SJCRH30 (cell line): Measurements from ENCODE around the gene TMEM107. TPM values are rescaled to one million over a fixed set of nuclear protein-coding genes. Genes with fewer than 3 reads are reported as not detected.
"Not testable (repeated sequence)": the region's sequence is repeated elsewhere in the genome, so short reads cannot be mapped to it uniquely, and the experiment has no call there.

Experiments used
- DNase-seq, 2 experiments: peaks; one replicate each; pipeline ENCODE4 v3.0.0-alpha.2; 2015 to 2020
- H3K27ac ChIP-seq: fragments of 250-450 bp; sonication (Bioruptor Pico); 2 replicates; pipeline ENCODE4 v1.5.1; 2020; ENCODE audit warnings: mild to moderate bottlenecking, moderate library complexity
- H3K27me3 ChIP-seq: fragments of 250-450 bp; sonication (Bioruptor Pico); 2 replicates; pipeline ENCODE4 v1.5.1; 2020; ENCODE audit warnings: mild to moderate bottlenecking, moderate library complexity
- H3K36me3 ChIP-seq: fragments of 250-450 bp; sonication (Bioruptor Pico); 2 replicates; pipeline ENCODE4 v1.5.1; 2020; ENCODE audit warnings: mild to moderate bottlenecking, moderate library complexity
- H3K4me1 ChIP-seq: fragments of 250-450 bp; sonication (Bioruptor Pico); 2 replicates; pipeline ENCODE4 v1.5.1; 2020; ENCODE audit warnings: mild to moderate bottlenecking, moderate library complexity
- H3K4me3 ChIP-seq: fragments of 250-450 bp; sonication (Bioruptor Pico); 2 replicates; pipeline ENCODE4 v1.5.1; 2020; ENCODE audit warnings: mild to moderate bottlenecking, moderate library complexity
- H3K9me3 ChIP-seq: fragments of 250-450 bp; sonication (Bioruptor Pico); replicated peaks from 2 replicates; pipeline ENCODE4 v1.5.1; 2020; ENCODE audit warnings: mild to moderate bottlenecking, moderate library complexity
- total RNA-seq: library from RNA; depleted of rRNA; stranded (reverse); fragments of >200 nt; shearing (Covaris generic); gene quantifications from 2 replicates; pipeline ENCODE4 v1.2.3, GENCODE V29; 2014

Gene TMEM107
- total RNA-seq, 1 experiment from 2014 or later, result 13.0 TPM

DNA sequence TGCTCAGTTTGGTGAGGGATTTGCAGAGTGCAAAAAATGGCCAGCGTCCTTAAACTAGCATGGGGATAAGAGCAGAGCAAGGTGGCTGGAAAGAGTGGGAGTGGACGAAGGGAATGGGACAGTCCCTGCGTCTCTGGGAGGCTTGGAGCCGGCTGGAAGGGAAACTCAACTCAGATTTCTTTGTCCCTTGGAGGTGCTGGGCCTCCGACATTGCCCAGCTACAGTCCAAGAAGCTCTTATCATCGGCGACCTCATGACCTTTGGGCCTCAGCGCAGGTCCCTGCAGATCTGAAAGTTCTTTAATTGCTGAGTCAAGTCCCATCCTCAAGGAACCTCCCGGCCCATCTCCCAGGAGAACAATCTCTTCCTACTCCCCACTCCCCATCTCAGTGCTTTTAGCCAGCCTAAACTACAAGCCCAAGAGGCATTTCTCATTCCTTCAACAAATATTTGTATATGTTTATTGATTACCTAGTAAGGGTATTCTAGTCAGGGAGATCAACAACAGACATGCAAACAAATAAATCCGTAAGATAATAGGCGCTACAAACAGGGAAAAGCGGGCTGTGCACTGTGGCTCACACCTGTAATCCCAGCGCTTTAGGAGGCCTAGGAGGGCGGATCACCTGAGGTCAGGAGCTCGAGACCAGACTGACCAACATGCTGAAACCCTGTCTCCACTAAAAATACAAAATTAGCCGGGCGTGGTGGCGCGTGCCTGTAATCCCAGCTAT, 985 bp upstream of the TMEM107 start:
- Histone ChIP-seq H3K27me3 (no peaks in the 10 kb centered on the region), H3K9me3 (no peaks in the 10 kb centered on the region), H3K4me1 (no peaks in the 10 kb centered on the region), H3K36me3 (no peaks in the 10 kb centered on the region), H3K4me3 (peak overlapping the region; percentile 69), H3K27ac (peak overlapping the region; percentile 60)
- DNase-seq, result no peak

GRCh38 chr17:8175795-8176196, 384 bp downstream of the TMEM107 start:
- Histone ChIP-seq H3K4me3 (peak overlapping the region; percentile 69), H3K9me3 (no peaks in the 10 kb centered on the region), H3K27me3 (no peaks in the 10 kb centered on the region), H3K27ac (peak overlapping the region; percentile 60; the same call in 1 of the 2 replicates), H3K4me1 (no peaks in the 10 kb centered on the region), H3K36me3 (no peaks in the 10 kb centered on the region)
- peak; percentile 40 to 45 for DNase-seq

GRCh38 chr17:8173871-8174322, 2.3 kb downstream of the TMEM107 start:
- no peaks in the 10 kb centered on the region for H3K4me1 ChIP-seq
- no peaks in the 10 kb centered on the region for H3K9me3 ChIP-seq
- peak overlapping the region; percentile 100 for H3K27ac ChIP-seq
- DNase-seq, result peak in 1 of 2 experiments; percentile 54
- H3K36me3 ChIP-seq, result no peaks in the 10 kb centered on the region
- peak overlapping the region; percentile 53 for H3K4me3 ChIP-seq
- H3K27me3 ChIP-seq, result no peaks in the 10 kb centered on the region

GRCh38 chr17:8173056-8173870, 2.9 kb downstream of the TMEM107 start:
- peak; percentile 82 to 95 for DNase-seq
- Histone ChIP-seq H3K36me3 (no peaks in the 10 kb centered on the region), H3K4me3 (peak overlapping the region; percentile 53), H3K27ac (peak overlapping the region; percentile 100), H3K9me3 (no peaks in the 10 kb centered on the region), H3K4me1 (no peaks in the 10 kb centered on the region), H3K27me3 (no peaks in the 10 kb centered on the region)

DNA sequence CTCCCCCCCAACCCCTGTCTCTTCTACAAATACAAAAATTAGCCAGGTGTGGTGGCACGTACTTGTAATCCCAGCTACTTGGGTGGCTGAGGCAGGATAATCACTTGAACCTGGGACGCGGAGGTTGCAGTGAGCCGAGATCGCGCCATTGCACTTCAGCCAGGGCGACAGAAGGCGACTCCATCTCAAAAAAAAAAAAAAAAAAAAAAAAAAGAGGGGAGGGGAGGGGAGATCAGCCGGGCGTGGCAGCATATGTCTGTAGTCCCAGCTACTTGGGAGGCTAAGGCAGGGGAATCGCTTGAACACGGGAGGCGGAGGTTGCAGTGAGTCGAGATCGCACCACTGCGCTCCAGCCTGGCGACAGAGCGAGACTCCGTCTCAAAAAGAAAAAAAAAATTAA, 6.0 kb downstream of the TMEM107 start:
- H3K27ac ChIP-seq, H3K36me3 ChIP-seq, H3K4me3 ChIP-seq, H3K4me1 ChIP-seq, DNase-seq, H3K9me3 ChIP-seq, H3K27me3 ChIP-seq: not testable (repeated sequence)

- H3K27me3 ChIP-seq, result no peaks in the 10 kb centered on the region
These were observed 8.7 kb downstream of the TMEM107 start for GRCh38 chr17:8167526-8167925.

GRCh38 chr17:8166731-8167130, 9.4 kb downstream of the TMEM107 start:
- Histone ChIP-seq H3K27ac (no peak overlapping the region), H3K36me3 (no peaks in the 10 kb centered on the region), H3K4me1 (peaks cover 8% of the 10 kb centered on the region; the same call in 1 of the 2 replicates), H3K27me3 (no peaks in the 10 kb centered on the region), H3K4me3 (no peak overlapping the region), H3K9me3 (no peaks in the 10 kb centered on the region)
- DNase-seq, result no peak

More at GRCh38 chr17:8167526-8167925, 8.7 kb downstream of the TMEM107 start:
- no peak for DNase-seq
- Histone ChIP-seq H3K4me3 (no peak overlapping the region), H3K36me3 (no peaks in the 10 kb centered on the region), H3K9me3 (no peaks in the 10 kb centered on the region), H3K4me1 (peaks cover 8% of the 10 kb centered on the region; the same call in 1 of the 2 replicates), H3K27ac (no peak overlapping the region)

- peaks cover 3% of the 10 kb centered on the region; the same call in 1 of the 2 replicates for H3K36me3 ChIP-seq
- no peak overlapping the region; the same call in 1 of the 2 replicates for H3K27ac ChIP-seq
- H3K4me3 ChIP-seq, result peak overlapping the region; percentile 94
- H3K9me3 ChIP-seq, result no peaks in the 10 kb centered on the region
- DNase-seq, result no peak
- H3K27me3 ChIP-seq, result no peaks in the 10 kb centered on the region
- peaks cover 8% of the 10 kb centered on the region; the same call in 1 of the 2 replicates for H3K4me1 ChIP-seq
These were observed 11.4 kb downstream of the TMEM107 start for GRCh38 chr17:8164815-8165131.

DNA sequence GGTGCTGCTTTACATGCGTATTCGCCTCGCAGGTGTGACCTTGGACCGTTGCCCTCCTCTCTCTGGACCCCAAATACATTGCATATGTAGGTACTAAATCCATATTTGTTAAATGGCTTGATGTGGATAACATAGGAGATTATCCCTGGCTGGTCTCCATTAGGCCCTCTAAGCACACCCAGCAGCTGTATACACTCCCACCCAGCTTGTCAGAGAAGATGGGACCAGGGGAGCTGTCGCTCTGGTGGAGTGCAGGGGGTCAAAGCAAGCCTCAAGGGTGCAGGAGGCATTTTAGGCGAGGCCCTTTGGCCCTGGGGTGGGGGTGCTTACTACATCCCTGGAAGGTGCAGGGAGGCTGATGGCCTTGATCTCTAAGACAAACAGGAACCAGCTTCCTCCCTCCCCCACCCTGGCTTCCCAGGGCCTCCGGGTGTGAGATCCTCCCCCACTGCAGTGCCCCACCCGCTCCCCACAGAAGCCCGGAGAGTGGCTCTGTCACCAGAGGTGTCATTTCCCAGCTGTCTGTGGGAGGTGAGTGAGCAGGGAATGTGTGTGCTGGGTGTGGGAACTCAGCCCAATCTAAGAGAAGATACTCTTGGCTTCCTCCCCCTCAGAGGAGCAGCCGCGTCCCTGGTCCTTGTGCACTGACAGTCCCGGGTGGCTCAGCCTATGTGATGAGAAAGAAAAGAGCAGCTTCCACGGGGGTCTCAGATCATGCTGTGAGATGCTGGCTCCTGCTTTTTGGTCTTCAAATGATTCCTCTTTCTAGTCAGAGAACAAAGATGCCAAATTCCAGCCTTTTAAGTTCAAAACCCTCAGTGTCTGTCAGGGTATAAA, 12.0 kb downstream of the TMEM107 start:
- DNase-seq, result peak; percentile 50 to 64

DNA sequence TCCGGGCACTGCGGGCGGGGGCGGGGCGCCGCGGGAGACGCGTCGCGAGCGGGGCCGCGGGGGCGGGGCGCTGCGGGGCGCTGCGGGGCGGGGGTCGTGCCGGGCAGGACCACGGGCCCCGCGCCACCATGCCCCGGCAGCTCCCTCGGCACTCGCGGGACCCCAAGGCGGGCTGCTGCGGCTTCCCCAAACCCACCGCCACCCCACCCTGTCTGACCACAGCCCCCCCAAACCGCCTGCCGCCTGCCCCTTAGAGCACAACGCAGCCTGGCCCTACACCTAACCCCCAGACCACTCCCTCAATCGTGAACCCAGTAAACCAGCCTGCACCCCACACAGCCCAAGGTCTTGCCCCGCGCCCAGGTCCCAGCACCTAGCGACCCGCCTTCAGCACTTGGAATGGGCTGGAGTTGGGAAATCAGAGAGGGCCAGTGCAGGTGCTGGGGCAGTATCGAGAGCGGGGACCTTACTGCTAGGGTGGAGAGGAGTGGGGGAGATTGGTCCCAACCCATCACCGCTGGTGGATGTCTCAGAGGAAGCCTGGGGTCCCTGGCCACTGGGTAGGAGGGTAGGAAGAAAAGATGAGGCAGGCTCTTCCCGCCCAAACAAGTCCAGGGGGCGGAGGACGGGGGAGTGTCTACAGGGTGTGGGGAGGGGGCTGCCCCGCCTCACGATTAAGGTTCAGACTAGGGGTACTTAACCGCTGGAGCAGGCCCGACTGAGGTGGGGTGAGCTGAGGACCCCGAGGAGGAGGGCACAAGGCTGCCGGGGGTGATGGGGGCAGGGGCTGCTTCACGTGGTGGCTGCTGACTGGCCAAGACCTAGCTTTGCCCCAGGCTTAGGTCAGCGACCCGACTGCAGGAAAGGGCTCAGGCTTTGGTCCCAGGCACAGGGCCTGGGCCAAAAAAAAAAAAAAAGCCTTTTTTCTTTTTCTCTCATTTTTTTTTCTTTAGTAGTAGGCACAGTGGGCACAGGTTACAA, 12.9 kb downstream of the TMEM107 start:
- Histone ChIP-seq H3K27me3 (no peaks in the 10 kb centered on the region), H3K36me3 (peaks cover 5% of the 10 kb centered on the region; the same call in 1 of the 2 replicates), H3K9me3 (no peaks in the 10 kb centered on the region), H3K4me1 (peaks cover 8% of the 10 kb centered on the region; the same call in 1 of the 2 replicates), H3K27ac (peak overlapping the region; percentile 76), H3K4me3 (peak overlapping the region; percentile 94)
- DNase-seq, result peak; percentile 22 to 39

More for the DNA sequence above, 12.0 kb downstream of the TMEM107 start:
- peaks cover 8% of the 10 kb centered on the region; the same call in 1 of the 2 replicates for H3K4me1 ChIP-seq
- no peaks in the 10 kb centered on the region for H3K27me3 ChIP-seq
- H3K36me3 ChIP-seq, result peaks cover 3% of the 10 kb centered on the region; the same call in 1 of the 2 replicates
- H3K4me3 ChIP-seq, result peak overlapping the region; percentile 94
- peak overlapping the region; percentile 76; the same call in 1 of the 2 replicates for H3K27ac ChIP-seq
- H3K9me3 ChIP-seq, result no peaks in the 10 kb centered on the region

GRCh38 chr17:8162233-8162996, 13.8 kb downstream of the TMEM107 start, which contains the start of gene VAMP2:
Gene VAMP2, minus strand, starts transcription at chr17:8162948. Its CDS starts 69 bp downstream, at chr17:8162879.
- H3K9me3 ChIP-seq, result no peaks in the 10 kb centered on the region
- no peaks in the 10 kb centered on the region for H3K27me3 ChIP-seq
- H3K4me1 ChIP-seq, result peaks cover 8% of the 10 kb centered on the region; the same call in 1 of the 2 replicates
- H3K27ac ChIP-seq, result peak within 1 kb of the TSS; percentile 80
- peak within 1 kb of the TSS; percentile 94 for H3K4me3 ChIP-seq
- peaks cover 7% of the 10 kb centered on the region; the same call in 1 of the 2 replicates for H3K36me3 ChIP-seq
- DNase-seq, result peak; percentile 52 to 62

GRCh38 chr17:8161289-8162232, 14.6 kb downstream of the TMEM107 start:
- Histone ChIP-seq H3K36me3 (peaks cover 7% of the 10 kb centered on the region; the same call in 1 of the 2 replicates), H3K27ac (no peak overlapping the region), H3K4me1 (peaks cover 8% of the 10 kb centered on the region; the same call in 1 of the 2 replicates), H3K9me3 (no peaks in the 10 kb centered on the region), H3K27me3 (no peaks in the 10 kb centered on the region), H3K4me3 (peak overlapping the region; percentile 94)
- no peak for DNase-seq
